GM18511 (cell line): ENCODE results near the gene AWAT2.

Experiments used
- ATAC-seq: cut with Tn5 transposase; IDR thresholded peaks from one replicate; pipeline ENCODE4 v1.9.1; 2021; ENCODE audit warnings: mild to moderate bottlenecking, moderate library complexity; ENCODE audit not compliant: unreplicated experiment

Gene AWAT2, protein sequence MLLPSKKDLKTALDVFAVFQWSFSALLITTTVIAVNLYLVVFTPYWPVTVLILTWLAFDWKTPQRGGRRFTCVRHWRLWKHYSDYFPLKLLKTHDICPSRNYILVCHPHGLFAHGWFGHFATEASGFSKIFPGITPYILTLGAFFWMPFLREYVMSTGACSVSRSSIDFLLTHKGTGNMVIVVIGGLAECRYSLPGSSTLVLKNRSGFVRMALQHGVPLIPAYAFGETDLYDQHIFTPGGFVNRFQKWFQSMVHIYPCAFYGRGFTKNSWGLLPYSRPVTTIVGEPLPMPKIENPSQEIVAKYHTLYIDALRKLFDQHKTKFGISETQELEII

DNA sequence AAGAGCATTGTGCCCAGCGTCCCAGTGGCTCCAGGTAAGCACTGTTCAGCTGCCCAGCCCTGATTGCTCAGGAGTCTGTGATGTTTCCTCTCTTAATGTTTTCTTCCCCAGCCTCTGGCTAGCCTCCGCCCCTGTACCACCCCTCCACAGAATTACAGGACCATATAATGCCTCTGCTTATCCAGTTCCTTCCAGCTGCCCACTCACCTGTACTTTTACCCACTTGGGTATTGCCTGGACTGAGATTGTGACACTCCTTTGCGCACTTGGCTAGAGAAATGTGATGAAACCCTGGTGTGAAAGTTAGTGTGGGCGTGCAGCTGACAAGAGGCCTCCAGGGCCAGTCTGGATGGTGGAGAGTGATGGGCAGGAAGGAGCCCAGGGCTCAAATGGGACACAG is at the start of gene AWAT2:
Gene AWAT2 (minus strand): TSS at position 14 of the 400 bp plus-strand sequence. CDS start 6 bp downstream, at position 8.
- no peak for ATAC-seq

DNA sequence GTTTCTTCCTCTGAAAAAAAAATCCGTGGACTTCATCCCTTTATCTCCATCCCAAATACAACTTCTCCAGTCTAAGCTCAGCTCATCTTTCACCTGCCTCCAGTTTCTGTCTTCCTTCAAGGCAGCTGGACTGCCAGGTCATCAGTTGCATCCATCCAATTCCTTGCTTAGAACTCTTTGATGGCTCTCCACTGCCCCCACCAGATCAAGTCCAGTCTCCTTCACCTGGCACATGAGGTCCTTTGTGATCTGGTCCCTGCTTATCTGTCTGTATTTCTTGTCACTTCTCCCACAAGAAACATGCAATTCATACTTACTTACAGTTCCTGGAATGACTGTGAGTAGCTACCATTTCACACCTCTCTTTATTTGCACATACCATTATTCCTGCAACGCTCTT is 46.3 kb upstream of the AWAT2 start:
- no peak for ATAC-seq

DNA sequence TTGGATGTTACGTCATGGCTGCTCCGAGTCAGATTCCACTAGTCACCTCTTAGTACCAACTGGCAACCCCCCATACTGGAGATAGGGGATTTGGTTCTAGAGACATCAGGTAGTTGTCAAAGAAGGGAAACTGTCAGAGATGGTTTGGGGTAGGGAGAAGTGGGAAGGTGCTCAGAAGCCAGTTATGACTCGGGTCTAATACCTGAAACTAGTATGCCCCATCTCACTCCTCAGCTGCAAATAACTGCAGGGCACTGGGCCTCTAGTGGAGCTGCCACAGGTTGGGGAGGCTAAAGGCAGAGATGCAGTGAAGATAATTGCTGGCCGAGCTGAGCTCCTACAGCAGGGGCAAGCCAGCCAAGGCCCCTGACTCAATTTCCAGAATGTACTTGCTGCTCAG is 42.5 kb upstream of the AWAT2 start:
- ATAC-seq = peak; percentile 78

DNA sequence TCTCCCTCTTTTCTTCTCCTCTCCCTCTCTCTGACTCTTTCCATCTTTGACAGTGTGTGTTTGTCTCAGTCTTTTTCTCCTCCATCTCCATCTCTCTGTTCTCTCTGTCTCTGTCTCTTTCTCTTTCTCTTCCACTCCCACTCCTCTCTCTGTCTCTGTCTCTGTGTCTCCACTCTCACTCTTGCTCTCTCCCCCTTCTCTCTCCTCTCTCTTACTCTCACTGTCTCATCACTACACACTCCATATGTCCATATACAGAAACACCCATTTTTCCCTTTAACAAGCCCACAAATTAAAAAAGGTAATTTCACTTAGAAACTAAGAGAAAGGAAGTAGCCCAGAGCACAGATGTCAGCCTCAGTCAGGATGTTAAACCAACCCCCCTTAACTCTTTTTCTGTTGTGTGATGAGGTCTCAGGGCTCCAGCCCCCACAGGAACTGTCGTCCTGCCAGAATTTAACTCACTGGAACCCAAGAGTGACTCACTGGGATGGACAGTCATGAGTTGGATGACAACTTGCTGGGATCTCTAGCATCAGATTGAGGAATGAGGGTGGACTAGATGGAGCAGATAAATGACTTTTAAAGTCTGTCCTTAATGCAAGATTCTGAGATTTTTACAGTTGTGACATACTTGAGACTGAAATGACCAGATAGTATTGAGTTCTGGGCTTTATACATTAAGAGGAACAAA is 40.0 kb upstream of the AWAT2 start:
- no peak for ATAC-seq

DNA sequence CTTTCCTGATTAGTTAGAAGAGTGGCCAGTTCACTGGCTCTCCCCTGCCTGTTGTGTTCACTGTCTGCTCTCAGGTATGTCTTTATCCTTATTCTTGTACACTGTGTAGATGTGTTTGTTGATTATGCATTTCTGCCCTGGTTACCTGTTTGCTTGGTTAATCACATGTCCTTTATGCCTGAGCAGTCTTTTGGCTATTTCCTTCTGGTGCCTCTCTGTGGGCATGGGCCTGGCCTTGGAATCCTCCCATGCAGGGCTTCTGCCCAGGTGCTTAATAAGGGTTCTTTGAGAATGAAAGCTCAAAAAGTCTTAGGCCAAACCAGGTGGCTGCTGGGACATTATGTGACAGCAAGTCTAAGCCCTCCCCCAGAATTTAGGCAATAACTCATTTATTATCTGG is 39.0 kb upstream of the AWAT2 start:
- no peak for ATAC-seq

DNA sequence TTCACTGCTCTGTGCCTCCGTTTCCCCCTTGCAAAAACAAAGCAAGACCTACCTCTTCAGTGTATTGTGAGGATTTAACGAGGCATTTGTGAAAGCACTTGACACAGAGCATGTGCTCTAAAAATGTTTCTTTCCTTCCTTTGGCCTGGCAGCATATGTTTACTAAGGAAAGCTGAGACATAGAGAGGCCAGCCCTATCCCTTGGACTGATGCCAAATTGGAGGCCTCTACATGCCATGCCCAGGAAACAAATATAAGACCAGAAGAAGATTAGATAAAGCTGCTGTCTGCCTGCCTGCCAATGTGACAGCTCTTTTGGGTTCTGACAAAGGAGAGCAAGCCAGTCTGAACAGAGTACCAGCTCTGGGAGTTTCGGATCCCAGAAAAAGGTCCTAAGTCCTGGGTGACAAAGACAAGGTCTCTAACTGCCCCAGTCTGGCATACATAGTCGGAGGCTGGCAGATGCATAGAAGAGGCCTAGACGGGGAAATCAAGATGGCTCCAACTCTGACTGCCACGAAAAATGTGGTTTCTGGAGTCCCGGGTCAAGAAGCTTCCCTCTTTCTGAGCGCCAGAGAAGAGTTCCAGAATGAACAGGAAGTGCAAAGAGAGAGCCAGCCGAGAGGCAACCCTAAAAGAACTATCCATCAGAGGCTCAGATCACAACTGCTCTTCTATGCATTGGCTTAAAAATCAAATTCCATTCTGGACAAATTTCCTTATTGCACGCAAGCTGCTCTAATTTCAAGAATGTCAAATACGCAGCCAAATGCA is 38.3 kb upstream of the AWAT2 start:
- ATAC-seq = no peak

DNA sequence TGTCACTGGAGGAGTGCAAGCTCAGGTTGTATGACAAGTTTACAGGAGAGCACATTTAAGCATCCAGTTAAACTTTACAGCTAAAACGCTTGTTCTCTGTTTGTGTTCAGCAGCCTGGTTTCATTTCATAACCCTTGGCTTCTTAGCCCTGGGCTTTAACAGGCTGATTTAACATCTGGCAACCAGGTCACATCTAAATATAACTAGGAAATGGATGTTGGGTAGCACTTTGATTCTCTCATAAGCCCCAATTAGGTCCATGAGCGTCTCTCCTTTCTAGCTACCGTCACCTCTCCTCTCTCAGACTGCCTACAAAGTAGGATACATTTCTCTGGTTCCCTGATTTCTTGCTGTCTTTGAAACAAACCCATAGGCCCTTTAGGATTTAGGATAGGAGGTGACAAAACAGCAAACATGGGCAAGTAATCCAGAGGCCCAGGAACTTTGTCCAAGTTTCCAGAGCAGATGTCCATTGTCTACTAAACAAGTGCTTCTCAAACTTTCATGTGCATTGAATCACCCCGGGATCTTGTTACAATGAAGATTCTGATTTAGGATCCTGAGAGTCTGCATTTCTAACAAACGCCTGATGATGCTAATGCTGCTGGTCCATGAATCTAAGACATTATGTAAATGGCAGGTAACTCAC is 35.0 kb upstream of the AWAT2 start:
- ATAC-seq = no peak

DNA sequence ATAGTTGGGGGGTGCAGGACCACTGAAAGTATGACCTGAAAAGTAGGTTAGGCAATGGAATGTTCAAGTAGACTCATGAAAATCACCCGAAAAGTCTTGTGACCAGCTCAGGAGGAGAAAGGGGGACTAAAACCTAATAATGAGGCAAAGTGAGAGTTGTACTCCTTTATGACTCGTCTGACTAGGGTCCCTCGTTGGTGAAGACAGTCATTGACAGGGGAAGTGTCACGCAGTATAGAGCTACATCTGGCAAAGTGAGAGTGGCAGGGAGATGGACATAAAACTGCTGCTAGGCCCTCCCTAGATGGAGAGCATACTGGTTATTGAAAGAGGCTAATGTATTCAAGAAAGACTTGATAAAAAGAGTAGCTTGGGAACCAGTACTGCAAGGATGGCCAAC is 33.0 kb upstream of the AWAT2 start:
- no peak for ATAC-seq

DNA sequence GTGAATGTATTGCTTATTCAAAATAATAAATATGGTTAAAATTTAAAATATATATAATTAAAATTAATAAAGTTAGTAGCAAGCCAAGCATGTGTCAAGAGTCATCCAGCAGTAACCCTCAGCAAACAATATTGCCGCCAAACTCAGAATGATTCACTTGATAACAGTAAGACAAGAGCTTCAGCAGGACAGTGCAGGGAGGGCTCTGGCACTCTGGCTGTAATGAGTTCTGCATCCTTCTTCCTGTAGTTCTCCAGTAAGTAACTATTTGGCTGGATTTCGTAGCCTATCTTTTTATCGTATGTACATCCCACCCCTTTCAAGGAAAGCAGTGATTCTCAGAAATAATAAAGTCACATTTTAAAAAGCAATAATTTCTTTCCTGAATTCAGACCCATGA is 30.1 kb upstream of the AWAT2 start:
- ATAC-seq = no peak

DNA sequence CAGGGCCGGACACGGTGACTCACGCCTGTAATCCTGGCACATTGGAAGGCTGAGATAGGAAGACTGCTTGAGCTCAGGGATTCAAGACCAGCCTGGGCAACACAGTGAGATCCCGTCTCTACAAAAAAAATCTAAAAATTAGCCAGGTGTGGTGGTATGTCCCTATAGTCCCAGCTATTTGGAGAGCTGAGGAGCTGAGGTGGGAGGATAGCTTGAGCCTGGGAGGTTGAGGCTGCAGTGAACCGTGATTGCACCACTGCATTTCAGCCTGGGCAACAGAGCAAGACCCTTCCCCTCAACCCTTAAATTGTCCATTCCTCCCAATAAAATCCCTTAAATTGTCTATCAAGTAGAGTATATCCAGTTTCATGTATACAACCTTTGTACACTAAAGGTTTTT is 29.6 kb upstream of the AWAT2 start:
- no peak for ATAC-seq

DNA sequence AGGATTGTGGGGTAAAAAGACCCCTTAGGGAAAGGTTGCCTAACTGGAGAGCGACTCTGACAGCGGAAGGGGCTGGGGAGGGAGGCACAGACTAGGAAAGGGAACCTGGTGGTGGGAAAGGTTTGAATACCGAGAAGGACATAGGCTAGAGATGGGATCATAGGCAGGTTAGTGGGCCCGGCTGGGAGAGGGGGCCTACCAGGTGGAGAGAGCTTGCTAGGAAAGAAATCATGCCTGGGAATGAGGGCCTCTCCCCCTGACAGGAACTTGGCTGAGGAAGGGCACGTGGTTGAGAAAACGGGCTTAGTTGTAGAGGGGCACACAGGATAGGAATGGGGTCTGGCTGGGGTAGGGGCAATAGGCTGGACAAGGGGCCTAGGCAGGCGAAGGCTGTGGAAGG is 16.9 kb upstream of the AWAT2 start:
- ATAC-seq = no peak

DNA sequence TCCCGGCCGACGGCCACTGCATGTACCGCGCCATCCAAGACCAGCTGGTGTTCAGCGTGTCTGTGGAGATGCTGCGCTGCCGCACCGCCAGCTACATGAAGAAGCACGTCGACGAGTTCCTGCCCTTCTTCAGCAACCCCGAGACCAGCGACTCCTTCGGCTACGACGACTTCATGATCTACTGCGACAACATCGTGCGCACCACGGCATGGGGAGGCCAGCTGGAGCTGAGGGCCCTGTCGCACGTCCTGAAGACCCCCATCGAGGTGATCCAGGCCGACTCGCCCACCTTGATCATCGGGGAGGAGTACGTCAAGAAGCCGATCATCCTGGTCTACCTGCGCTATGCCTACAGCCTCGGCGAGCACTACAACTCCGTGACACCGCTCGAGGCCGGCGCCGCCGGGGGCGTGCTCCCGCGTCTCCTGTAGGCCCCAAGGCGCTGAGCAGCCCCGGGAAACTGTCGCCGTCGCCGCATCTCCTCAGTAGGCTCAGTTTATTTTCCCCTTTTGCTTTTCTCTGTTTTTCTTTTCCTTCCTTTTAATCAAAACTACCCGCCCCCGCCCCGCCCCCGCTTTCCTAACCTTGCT is 13.3 kb upstream of the AWAT2 start:
- no peak for ATAC-seq

DNA sequence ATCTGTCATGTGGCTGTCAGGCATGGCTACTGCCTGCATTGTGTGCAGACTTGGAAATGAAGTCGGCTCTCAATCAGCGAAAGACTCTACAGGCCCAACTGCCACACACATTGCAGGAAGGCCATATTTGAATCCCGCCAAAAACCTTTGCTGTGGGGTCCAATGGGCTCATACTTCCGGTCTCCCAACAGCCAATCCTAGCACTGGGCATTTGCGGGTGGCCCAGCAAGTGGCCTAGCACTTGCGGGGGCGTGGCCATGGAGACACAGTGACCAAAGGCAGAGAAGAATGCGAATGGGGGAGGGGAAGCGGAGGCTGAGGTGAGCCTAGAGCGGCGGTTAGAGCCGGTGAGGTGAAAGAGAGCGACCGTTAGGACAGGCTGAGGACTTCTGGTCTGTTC is 12.3 kb upstream of the AWAT2 start, which contains the start of gene OTUD6A:
Gene OTUD6A (plus strand): TSS at position 382 of the 400 bp plus-strand sequence. CDS start 68 bp downstream, outside the sequence.
- no peak for ATAC-seq

DNA sequence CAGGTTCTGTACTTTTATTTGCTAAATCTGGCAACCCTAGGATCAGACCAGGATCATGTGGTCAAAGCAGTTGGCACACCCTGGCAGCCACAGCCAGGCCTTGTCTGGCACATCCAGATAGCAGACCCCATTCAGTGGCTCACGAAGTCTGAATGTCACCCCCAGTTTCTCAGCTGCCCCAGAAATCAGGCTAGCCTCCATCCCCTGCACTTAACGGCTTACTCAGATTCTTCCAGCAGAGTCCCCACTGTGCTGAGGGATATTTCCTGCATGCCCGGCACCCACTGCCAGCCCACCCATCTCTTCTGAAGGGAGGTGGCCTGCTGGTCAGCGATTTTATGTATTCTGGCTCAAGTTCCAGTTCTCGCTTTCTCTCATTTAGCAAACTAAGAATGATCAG is 4.7 kb upstream of the AWAT2 start:
- ATAC-seq = no peak

DNA sequence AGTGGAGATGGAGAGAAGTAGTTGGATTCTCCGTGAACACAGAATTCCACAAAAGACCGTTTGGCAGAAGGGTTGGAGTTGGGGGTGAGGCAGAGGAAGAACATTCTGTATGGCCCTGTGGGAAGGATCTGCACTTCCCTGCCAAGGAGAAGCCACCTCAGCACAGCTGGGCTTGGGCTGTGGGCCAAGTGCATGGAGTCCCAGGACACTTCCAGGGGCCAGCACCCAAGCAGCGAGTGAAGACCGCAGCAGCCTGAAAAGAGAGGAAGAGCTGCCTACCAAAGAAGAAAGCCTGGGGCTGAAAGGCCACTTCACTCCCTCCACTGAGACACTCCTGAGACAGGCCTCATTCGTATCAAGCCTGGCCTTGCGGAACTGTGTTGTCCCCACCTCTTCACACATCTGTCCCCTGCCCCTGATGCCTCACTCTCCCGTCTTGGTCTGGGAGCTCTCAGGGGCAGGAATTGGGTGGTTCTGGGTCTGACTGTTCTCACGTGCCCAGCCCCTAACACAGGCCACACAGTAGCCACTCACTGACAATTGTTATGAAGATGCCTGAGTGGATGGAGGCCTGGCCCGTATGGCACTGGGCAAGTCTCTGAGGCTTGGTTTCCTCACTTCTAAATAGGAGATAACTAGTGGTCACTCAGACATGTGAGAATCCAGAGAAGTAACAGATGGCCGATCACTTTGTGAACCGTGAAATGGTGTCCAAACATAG is 3.3 kb upstream of the AWAT2 start:
- ATAC-seq = no peak

DNA sequence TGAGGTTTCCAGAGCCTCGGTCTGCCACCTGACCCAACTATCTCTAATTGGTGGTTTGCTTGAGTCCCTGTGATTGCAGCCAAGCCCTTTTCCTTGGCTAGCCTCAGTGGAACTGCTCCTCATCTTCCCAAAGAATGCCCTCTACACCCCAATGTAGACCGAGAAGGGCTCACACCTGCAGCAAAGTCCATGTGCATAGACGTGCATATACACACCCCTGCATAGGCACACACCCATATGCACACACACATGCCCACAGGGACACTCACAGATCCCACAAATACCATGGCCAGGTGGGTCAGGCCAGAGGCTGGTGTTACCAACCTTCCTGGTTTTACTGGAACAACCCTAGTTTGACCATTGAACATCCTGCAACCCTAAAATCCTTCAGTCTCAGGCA is 332 bp downstream of the AWAT2 start:
- no peak for ATAC-seq

DNA sequence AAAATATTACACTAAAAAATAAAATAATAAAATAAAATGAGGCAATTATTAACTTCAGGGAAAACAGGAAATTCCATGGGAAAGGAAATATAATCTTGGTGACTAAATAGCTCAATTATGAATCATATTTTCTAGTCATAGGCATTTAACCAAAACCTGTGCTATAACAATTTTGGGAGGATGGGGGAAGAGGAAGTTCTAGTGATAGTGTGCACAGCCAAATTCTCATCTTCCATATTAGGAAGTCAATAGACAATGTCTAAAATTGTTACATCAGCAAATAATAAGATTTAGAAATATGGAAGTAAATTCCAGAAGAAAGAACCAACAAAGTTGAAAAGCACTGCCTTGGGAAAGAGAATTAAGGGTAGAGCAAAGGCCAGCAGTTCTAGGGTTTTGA is 2.8 kb downstream of the AWAT2 start:
- no peak for ATAC-seq

DNA sequence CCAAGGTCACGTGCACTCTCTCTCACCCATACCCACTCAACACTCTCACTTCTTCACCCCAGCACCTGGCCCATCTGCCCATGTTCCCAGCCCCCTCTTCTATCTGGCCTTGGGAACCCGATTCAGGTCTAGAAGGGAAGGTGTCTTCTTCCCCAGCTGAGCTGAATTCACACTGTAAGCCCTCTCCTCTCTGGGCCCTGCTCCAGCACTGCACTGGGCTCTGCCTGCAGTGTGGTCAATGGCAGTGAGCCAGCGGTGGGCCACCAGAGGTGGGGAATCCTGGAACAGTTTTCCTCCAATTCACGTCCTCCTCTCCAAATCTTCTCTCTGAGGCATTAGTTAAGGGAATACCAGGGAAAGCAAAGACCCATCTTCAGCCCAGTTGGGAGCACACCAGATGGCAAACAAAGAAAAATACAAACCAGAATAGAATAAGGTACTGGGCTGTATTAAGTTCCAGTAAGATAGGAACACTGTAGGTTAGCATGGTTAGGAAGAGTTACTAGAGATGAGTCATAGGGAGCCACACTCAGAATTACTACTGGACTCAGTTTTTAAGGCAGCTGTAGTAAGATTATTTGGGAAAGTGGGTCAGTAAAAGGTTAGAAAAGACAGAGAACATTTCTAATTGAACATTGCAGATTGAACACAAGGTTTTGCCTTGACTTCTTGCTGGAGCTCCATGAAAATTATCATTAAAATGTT is 5.0 kb downstream of the AWAT2 start:
- ATAC-seq = no peak

DNA sequence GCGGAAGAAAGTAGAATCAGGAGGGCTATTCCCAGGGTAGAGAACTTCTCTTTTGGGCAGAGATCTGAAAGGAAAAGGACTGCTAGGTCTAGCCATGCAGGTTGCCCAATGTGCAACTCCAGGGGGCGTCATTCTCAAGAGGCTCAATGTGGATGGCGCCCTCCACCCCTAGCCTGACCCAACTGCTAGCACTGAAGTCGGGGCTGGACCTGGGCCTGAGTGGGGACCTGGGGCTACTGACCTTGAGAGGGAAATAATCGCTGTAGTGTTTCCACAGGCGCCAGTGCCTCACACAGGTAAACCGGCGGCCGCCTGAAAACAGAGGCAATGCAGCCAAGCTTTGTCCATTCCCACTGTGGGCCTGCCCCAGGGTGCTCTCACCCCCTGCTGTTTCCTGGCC is 6.1 kb downstream of the AWAT2 start:
- no peak for ATAC-seq
